HFFc6 (cell line): Measurements from ENCODE around the gene TMEM92. TPM values are rescaled to one million over a fixed set of nuclear protein-coding genes. Genes with fewer than 3 reads are reported as not detected.
A peak's percentile ranks its signal among the peaks of the same experiment; 100 is the strongest.
"Not testable (repeated sequence)": the region's sequence is repeated elsewhere in the genome, so short reads cannot be mapped to it uniquely, and the experiment has no call there.

Experiments
- DNase-seq: peaks from one replicate; pipeline ENCODE4 v3.0.0-alpha.2; 2018
- H3K27ac Mint-ChIP-seq: 2 replicates; pipeline ENCODE4 v1.8.0; 2020; ENCODE audit warnings: mild to moderate bottlenecking, mixed read lengths
- H3K27me3 Mint-ChIP-seq: 2 replicates; pipeline ENCODE4 v1.8.0; 2021; ENCODE audit warnings: mild to moderate bottlenecking, moderate library complexity, mixed read lengths; ENCODE audit not compliant: insufficient read depth
- H3K36me3 Mint-ChIP-seq: 2 replicates; pipeline ENCODE4 v1.8.0; 2021; ENCODE audit warnings: low read depth, mixed read lengths
- H3K4me1 Mint-ChIP-seq: 2 replicates; pipeline ENCODE4 v1.8.0; 2020; ENCODE audit warnings: low read depth, mixed read lengths
- H3K4me3 Mint-ChIP-seq: 2 replicates; pipeline ENCODE4 v1.8.0; 2020; ENCODE audit warnings: mild to moderate bottlenecking, moderate library complexity, mixed read lengths
- H3K9me3 Mint-ChIP-seq: 2 replicates; pipeline ENCODE4 v1.8.0; 2020; ENCODE audit warnings: mild to moderate bottlenecking, mixed read lengths
- total RNA-seq, 6 experiments: library from RNA; stranded (reverse); fragmentation: NEBNext Ultra II Directional; extraction: Animal tissue kit (Norgen Biotek cat#: 25700); gene quantifications; 2 replicates in 1 of 6; 3 replicates in 5 of 6; pipeline ENCODE4 v1.2.3, GENCODE V29; 2021
- TF ChIP-seq, protein P1 (sequence below): fragments of 200-600 bp; sonication (generic); IDR thresholded peaks from 2 replicates; pipeline ENCODE4 v1.5.0; 2021; ENCODE audit warnings: antibody characterized with exemption, mild to moderate bottlenecking

TMEM92 gene
- total RNA-seq, 6 experiments from 2014 or later, result 0.17 to 0.24 (median 0.18) TPM; not detected in 3

DNA sequence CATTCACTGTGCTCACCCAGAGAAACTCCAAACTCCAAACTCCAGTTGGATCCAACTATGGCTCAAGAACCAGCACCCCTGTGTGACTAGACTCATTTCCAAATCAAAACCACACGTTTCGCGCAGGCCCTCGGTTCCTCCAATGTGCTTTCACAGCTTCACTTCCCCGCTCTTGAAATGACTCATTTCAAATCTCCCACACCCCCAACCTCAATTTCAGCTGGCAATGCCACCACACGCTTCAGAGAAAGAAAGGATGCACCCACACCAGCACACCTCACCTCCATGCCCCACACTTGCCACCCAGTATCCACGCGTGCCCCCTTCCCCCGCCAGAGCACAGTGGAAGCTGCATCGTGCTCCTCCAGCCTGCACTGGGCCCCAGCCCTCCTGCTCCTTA is 9.0 kb downstream of the TMEM92 start:
- TF ChIP-seq, protein P1, sequence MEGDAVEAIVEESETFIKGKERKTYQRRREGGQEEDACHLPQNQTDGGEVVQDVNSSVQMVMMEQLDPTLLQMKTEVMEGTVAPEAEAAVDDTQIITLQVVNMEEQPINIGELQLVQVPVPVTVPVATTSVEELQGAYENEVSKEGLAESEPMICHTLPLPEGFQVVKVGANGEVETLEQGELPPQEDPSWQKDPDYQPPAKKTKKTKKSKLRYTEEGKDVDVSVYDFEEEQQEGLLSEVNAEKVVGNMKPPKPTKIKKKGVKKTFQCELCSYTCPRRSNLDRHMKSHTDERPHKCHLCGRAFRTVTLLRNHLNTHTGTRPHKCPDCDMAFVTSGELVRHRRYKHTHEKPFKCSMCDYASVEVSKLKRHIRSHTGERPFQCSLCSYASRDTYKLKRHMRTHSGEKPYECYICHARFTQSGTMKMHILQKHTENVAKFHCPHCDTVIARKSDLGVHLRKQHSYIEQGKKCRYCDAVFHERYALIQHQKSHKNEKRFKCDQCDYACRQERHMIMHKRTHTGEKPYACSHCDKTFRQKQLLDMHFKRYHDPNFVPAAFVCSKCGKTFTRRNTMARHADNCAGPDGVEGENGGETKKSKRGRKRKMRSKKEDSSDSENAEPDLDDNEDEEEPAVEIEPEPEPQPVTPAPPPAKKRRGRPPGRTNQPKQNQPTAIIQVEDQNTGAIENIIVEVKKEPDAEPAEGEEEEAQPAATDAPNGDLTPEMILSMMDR, result no peak
- H3K27me3 Mint-ChIP-seq, result no peaks in the 10 kb centered on the region
- peaks cover 15% of the 10 kb centered on the region for H3K36me3 Mint-ChIP-seq
- H3K4me3 Mint-ChIP-seq, result no peak overlapping the region
- no peaks in the 10 kb centered on the region for H3K9me3 Mint-ChIP-seq
- H3K4me1 Mint-ChIP-seq, result peaks cover 31% of the 10 kb centered on the region
- no peak for DNase-seq
- no peak overlapping the region for H3K27ac Mint-ChIP-seq

DNA sequence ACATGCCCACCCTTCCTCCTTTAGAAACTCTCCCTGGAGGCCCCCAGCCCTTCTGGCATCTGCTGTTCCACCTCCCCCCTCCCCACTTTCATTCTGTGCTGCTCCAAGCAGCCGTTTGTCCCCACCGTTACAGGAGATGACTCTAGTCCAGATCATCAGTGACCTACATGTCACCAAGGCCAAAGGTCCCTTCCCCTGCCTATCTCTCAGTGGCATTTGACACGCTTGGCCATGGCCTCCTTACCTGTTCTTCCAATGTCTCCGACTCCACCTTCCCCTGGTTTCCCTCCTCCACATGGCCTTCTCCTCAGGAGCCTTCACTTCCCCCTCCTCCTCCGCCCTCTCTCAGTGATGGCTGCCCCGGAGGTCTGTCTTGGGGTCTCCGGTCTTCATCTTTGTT is 9.4 kb downstream of the TMEM92 start:
- H3K9me3 Mint-ChIP-seq, result no peaks in the 10 kb centered on the region
- H3K27me3 Mint-ChIP-seq, result no peaks in the 10 kb centered on the region
- peaks cover 15% of the 10 kb centered on the region for H3K36me3 Mint-ChIP-seq
- peaks cover 31% of the 10 kb centered on the region for H3K4me1 Mint-ChIP-seq
- TF ChIP-seq, protein P1, result no peak
- H3K27ac Mint-ChIP-seq, result no peak overlapping the region
- H3K4me3 Mint-ChIP-seq, result no peak overlapping the region
- DNase-seq, result no peak

DNA sequence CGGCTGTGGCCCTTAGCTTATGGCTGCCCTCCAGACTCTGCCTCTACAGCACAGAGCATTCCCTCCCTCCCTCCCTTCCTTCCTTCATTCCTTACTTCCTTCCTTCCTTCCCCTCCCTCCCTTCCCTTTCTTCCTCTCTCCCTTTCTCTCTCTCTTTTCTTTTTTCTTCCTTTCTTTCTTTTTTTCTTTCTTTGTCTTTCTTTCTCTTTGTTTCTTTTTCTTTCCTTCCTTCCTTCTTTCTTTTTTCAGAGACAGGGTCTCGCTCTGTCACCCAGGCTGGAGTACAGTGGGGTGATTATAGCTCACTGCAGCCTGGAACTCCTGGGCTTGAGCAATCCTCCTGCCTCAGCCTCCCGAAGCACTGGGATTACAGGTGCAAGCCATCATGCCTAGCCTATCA is 11.7 kb downstream of the TMEM92 start:
- Mint-ChIP-seq H3K4me1 (peaks cover 40% of the 10 kb centered on the region), H3K9me3 (no peaks in the 10 kb centered on the region), H3K27ac (no peak overlapping the region), H3K4me3 (no peak overlapping the region), H3K36me3 (peaks cover 15% of the 10 kb centered on the region), H3K27me3 (no peaks in the 10 kb centered on the region; the same call in 1 of the 2 replicates)
- no peak for DNase-seq
- TF ChIP-seq, protein P1, result no peak

DNA sequence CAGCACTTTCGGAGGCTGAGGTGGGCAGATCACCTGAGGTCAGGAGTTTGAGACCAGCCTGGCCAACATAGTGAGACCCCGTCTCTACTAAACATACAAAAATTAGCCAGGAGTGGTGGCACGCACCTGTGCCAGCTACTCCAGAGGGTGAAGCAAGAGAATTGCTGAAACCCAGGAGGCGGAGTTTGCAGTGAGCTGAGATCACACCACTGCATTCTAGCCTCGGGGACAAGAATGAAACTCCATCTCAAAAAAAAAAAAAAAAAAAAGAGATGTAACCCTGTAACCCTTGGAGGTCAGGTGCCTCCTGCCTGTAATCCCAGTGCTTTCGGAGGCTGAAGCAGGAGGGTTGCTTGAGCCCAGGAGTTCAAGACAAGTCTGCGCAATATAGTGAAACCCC is 13.0 kb downstream of the TMEM92 start:
- H3K9me3 Mint-ChIP-seq, DNase-seq, H3K27ac Mint-ChIP-seq, H3K27me3 Mint-ChIP-seq, H3K36me3 Mint-ChIP-seq, H3K4me3 Mint-ChIP-seq: not testable (repeated sequence)
- peaks cover 51% of the 10 kb centered on the region for H3K4me1 Mint-ChIP-seq

DNA sequence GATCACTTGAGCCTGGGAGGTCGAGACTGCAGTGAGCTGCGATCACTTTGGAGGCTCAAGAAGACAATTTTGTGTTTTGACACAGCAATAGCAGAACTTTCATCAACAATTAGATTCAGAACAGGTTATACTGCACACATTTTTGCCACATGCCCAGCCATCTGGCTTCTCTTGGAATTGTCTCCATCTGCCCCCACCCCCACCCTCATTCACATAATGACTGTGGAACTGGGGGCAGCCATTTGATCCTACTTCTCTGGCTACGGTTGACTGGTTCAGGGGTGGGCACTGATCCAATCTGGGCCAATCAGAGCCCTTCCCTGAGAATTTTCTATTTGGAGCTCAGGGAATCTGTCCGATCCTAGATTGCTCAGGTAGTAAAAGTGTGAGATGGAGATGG is 14.0 kb downstream of the TMEM92 start:
- peak overlapping the region; percentile 85; the same call in 1 of the 2 replicates for H3K4me3 Mint-ChIP-seq
- no peaks in the 10 kb centered on the region; the same call in 1 of the 2 replicates for H3K27me3 Mint-ChIP-seq
- H3K9me3 Mint-ChIP-seq, result no peaks in the 10 kb centered on the region
- peak overlapping the region; percentile 97 for H3K27ac Mint-ChIP-seq
- DNase-seq, result no peak
- peaks cover 6% of the 10 kb centered on the region for H3K36me3 Mint-ChIP-seq
- H3K4me1 Mint-ChIP-seq, result peaks cover 55% of the 10 kb centered on the region
- TF ChIP-seq, protein P1, result no peak

DNA sequence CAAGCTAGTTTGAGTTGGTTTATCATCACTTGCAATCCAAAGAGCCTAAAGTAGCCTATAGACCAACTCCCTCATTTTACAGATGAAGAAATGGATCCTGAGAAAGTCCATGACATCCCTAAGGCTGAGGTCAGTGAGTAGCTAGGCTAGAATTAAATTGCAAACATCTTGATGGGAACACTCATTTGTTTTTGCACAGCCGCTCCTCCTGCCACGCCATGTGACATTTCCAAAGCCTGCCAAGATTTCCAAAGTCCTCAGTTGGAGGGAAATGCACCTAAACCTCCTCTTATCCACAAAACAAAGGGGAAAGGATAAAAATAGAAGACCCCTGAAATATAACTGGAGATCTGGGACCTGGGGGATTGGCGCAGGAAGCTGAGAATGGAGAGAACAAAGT is 15.0 kb downstream of the TMEM92 start:
- H3K4me1 Mint-ChIP-seq, result peaks cover 63% of the 10 kb centered on the region
- H3K4me3 Mint-ChIP-seq, result peak overlapping the region; percentile 85
- 0 out of 2 replicates have a peak, but pooled peaks cover 4% of the 10 kb centered on the region for H3K36me3 Mint-ChIP-seq
- no peaks in the 10 kb centered on the region; the same call in 1 of the 2 replicates for H3K27me3 Mint-ChIP-seq
- peak overlapping the region; percentile 97 for H3K27ac Mint-ChIP-seq
- no peaks in the 10 kb centered on the region for H3K9me3 Mint-ChIP-seq
- DNase-seq, result peak; percentile 57
- TF ChIP-seq, protein P1, result no peak
